PC-9 (cell line): Measurements from ENCODE around the gene VAT1L.

ENCODE experiments used
- CTCF ChIP-seq: fragments of 200-600 bp; sonication (generic); conservative IDR thresholded peaks from 2 replicates; pipeline ENCODE4 v1.6.1; 2017; ENCODE audit warnings: mixed run types, antibody characterized with exemption, mild to moderate bottlenecking, moderate library complexity
- EZH2 ChIP-seq: fragments of 200-600 bp; sonication (generic); IDR thresholded peaks from 2 replicates; pipeline ENCODE4 v1.8.0; 2017; ENCODE audit warnings: antibody characterized with exemption, low read depth

- TF ChIP-seq CTCF: no peak
- no peak for TF ChIP-seq EZH2
These were observed 69.7 kb downstream of the VAT1L start for GRCh38 chr16:77858060-77858459.
